NCI-H774 (cell line): Measurements from ENCODE around the gene WT1.
"Not testable (repeated sequence)": the region's sequence is repeated elsewhere in the genome, so short reads cannot be mapped to it uniquely, and the experiment has no call there.

Experiments used
- DNase-seq: peaks from one replicate; lab custom pipeline; 2025; lab: John Stamatoyannopoulos, UW

The WT1 gene

DNA sequence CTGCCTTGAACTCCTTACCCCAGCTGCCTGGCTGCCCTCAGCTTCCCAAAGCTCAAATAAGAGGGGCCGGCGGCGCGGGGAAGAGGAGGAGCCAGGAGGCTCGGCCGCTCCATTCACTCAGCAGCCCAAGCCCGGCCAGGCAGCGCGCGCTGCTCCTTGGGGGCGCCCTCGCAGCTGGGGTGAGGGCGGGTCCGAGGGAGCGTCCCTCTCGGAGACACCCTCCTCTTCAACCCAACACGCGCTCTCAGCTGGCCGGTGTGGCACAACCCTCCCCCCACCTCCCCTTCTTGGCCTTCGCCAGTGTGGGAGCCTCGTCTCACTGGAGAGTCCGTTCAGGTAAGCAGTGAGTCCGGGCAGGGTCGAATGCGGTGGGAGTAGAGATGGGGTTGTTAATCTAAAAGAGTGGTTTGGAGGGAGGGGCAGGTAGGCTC, at the start of gene WT1:
WT1 (minus strand) TSS at position 29 of the 431 bp plus-strand sequence.
- no peak for DNase-seq

DNA sequence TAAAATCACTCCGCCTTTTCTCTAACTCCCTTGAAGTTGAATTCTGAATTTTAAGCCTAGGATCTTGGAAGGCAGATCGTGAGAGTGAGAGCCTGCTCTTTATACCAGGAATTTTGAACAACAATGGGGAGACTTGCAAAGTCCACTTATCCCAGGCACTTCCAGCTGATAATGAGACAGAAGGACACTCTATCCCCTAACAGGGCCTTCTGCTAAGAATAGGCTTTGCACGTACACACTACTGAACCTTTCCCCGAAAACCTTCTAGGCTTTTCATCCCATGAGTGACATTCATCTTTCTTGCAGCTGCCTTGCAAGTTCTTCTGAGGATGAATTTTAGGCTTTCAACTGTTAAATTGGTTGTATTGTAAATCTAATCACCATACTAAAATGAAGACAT, 44.0 kb upstream of the WT1 start:
- no peak for DNase-seq

GRCh38 chr11:32478277-32478731, 43.0 kb upstream of the WT1 start:
- no peak for DNase-seq

GRCh38 chr11:32473282-32473909, 38.1 kb upstream of the WT1 start:
- DNase-seq: no peak

DNA sequence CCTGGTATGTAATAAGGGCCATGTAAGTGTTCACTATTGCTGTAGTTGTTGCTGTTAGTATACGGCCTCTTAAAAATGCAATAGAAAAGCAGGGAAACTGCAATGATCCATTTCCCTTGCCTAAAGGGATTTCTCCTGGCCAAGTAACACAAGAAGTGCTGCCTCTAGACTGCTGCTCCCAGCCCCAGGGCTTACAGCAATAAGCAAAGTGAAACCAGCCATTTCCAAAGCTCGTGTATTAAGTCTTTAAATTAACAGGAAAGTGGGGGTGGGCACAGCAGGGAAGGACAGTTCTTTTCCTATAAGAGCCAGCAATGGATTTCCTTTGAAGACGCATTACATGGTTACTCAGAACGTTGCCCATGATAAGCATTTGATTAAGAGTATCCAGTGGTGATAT, 36.9 kb upstream of the WT1 start:
- DNase-seq: no peak

GRCh38 chr11:32471544-32471943, 36.2 kb upstream of the WT1 start:
- DNase-seq: not testable (repeated sequence)

- DNase-seq: no peak
These were observed 34.5 kb upstream of the WT1 start for GRCh38 chr11:32469791-32470190.

DNA sequence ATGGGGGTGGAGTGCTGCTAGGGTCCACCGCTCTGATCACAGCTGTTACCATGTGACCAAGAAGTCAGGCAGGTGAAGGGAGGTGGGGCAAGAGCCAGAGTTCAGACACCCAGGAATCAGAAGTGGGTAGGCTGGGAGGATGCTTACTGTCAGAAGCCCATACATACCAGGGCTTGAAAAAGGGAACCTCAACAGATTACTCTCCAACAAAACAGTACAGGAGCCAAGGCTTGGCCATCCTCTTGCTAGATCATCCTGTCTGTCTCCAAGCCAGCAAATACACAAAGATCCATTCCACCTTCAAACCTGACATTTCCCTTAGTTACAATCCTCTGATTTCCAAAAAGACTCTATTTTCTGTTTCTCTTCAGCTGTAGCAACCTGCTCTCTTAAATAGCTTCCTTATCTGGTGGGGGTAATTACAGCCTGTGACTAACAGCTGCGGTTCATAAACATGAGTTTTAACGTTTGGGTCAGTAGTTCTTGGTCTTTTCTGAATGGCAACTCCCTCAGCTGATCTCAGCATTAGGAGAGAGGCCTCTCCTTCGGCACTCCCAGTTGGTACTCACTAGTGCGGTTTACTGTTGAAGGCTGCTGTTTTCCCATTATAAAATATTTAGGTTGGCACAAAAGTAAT, 31.1 kb upstream of the WT1 start:
- no peak for DNase-seq

DNA sequence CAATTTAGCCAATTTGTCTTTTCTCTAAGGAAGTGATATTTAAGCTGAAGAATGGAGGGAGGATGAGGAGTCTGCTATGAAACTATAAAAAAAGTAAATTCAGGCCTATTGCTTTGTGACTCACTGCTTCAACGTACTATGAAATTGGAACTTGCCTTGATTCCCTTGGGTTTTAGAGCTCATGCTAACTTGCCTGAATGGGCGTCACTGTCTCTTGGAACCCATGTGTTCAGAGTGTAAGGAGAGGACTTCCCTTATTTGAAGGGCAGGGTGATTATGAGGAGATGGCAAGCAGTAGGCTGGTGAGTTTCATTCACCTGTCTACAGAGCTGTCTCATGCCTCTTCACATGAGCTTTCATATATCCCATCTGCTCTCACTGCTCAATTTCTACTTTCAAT, 28.7 kb upstream of the WT1 start:
- no peak for DNase-seq

DNA sequence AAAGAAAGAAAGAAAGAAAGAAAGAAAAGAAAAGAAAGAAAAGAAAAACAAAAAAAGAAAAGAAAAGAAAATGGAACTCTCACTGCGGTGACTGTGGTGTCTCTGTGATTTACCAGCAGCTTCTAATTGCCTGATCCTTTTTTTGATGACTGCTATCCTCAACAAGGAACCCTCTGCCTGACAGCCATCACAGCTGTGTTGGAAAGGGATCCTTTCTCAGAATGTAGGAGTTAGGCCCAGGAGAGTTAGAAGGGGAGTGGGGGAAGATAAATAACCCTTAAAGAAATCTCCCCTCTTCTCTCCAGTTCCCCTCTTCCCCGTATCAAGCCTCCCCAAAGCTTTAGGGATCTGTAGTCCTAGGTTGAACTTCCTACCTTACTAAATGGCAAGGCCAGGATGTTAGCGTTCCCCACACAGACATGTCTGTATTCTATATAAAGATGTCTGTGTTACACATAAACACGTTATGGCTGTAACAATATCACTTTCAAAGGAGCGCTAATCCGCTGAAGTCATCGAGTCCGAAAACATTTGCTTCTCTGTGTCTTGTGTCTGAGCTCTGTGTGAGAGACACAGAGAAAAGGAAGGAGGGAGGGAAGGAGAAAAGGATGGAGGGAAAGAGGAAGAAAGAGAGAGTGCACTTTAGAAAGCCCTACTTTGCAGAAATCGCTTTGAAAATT, 26.8 kb upstream of the WT1 start:
- DNase-seq: no peak

- DNase-seq: no peak
These were observed 21.5 kb upstream of the WT1 start for GRCh38 chr11:32456864-32457263.

- DNase-seq: no peak
These were observed 19.7 kb upstream of the WT1 start for GRCh38 chr11:32454993-32455392.

DNA sequence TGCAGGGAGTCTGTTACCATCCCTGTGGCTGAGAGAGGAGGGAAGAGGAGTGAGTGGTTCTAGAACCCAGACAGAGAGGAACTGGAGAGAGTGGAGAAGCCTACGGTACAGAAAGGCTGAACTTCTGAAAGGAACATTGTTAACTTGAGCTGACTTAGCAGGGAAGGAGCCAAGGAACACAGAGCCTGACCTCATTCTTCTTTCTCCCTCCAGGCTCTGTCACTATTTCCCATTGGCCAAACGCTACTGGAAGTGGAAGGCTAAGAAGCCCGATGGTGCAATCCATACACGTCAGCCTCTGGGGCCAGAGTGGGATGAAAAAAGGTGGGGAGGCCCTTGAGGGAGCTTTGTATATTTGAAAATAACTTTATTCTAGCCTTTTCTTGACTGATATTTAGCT, 16.5 kb upstream of the WT1 start:
- DNase-seq: no peak

- no peak for DNase-seq
These were observed 15.0 kb upstream of the WT1 start for GRCh38 chr11:32450372-32450771.

GRCh38 chr11:32448232-32448631, 12.9 kb upstream of the WT1 start:
- DNase-seq: no peak

DNA sequence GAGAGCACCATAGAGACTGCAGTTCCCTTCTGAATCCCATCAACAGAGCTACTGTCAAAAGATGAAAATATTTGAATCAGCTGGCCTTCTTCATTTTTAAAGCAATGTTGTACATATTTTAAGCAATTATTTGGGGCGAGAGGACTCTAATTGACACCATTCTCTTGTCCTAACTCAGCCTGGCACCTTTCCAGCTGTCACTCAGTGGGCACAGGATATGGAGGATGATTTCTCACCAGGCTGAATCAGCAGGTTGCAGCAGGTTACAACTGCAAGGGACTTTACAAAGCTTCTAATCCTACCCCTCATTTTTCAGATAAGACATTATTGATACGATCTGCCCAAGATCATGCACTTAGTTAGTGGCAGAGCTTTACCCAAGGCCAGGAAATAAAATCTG, 11.9 kb upstream of the WT1 start:
- no peak for DNase-seq

GRCh38 chr11:32446227-32446626, 10.9 kb upstream of the WT1 start:
- no peak for DNase-seq

DNA sequence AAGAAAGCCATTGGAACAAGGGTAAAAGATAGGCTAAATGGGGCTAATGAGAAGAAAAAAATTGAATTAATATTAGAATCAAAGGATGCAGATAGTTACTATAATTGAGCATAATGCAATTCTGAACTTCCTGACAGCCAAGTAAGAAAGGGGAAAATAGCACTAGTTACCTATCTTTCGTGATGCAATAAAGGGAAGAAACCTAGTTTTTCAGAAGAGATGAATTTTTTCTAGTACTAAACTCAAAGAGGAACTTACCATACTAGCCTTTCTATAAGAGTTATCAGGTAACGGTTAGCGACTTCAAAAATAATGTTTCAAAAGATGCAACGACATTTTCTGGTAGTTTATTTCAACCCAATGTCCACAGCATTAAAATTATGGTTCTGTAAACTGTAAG, 8.8 kb upstream of the WT1 start:
- no peak for DNase-seq

GRCh38 chr11:32440916-32441315, 5.6 kb upstream of the WT1 start:
- DNase-seq: no peak

DNA sequence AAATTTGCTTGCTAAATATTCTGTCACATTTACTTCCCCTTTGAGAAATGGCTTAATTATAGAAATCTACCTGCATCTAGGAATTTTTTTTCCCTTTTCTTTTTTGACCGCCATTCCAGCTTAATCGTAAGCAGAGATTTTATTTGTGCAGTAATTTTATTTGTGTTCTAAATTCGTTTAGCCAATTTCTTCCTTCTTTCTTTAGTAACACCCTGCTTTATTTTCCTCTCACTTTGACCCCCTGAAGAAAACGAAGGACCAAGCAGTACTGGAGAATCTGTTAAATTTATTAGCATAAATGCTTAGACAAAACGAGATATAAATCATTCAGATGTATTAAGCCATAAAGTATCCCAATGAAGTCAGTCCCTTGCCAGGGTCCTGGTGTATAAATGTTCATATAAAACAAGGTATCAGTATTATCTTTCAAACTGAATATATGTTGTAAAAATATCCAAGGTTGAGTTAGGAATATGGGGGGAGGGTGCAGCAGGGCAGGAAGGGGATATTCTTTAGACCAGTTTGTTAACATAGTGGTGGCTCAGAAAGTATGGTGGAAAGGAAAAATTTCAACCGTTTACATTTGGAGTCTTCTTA, 5.1 kb upstream of the WT1 start:
- no peak for DNase-seq

- DNase-seq: no peak
These were observed 4.3 kb upstream of the WT1 start for GRCh38 chr11:32439501-32440210.

GRCh38 chr11:32438866-32439489, 3.6 kb upstream of the WT1 start:
- no peak for DNase-seq
